GM19351 (cell line): Measurements from ENCODE around the gene HS6ST3.
"Not testable (repeated sequence)": the region's sequence is repeated elsewhere in the genome, so short reads cannot be mapped to it uniquely, and the experiment has no call there.

Experiments used
- ATAC-seq: cut with Tn5 transposase; IDR thresholded peaks from one replicate; pipeline ENCODE4 v1.9.1; 2021; ENCODE audit warnings: mild to moderate bottlenecking, moderate library complexity; ENCODE audit not compliant: unreplicated experiment

Gene HS6ST3

DNA sequence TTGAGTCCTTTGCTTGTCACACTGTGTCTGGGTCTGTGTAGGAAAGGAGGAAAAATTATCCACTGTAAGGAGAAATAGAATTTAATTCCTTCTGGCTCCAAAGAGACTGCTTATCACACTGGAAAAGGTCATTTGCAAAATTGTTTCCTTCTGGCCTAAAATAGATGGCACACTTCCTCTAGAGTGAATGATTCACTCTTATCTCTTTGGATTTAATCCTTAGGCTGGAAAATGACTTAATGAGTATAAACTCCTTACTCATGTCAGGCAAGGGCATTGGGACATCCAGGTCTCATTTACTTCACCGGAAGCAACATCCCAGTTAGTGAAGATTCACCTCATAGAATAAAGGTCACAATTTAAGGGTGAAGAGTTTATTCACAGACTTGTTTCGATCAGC is 610.8 kb downstream of the HS6ST3 start:
- ATAC-seq: no peak

DNA sequence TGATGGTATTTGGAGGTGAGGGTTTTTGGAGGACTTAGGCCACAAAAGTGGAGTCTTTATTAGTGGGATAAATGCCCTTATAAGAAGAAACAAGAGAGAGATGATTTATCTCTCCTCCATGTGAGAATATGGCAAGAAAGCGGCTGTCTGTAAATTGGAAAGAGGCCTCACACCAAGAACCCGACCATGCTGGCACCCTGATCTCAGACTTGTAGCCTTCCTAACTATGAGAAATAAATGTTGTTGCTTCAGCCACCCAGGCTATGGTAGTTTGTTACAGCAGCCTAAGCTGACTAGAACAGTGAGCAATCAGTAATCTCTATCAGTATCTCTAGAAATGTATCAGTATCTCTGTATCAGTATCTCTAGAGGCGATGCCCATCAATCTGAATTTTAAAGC is 617.2 kb downstream of the HS6ST3 start:
- ATAC-seq: no peak

DNA sequence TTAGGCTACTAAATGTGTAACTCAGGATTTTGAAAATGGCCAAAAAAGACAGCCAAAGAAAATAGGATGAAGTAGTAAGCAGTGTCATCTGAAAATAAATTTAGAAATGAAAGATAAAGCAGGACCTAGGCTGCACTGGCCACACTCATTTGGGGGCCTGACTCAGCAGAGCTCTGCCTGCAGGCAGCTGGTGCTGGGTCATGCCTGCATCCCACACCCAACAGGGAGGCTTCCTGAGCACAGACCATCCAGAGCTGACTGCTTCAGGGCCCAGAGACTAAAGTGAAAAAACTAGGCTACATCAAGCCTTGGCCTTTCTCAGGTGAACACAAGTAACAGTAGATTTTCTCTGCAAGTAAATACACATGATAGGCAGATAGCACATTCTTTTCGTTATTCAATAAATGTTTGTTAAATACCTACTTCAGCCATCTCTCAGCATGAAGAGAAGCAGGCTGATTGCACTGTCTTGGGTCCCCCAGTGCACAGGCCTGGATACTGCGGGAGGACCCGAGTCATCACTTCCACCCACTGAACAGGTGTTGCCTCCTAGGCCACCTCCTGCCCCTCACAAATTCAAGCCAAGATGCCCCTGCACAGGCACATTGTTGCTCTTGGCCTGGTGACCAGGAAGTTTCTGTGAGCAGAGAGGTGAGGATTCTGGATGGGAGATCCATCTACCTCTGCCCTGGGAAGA is 620.4 kb downstream of the HS6ST3 start:
- no peak for ATAC-seq

DNA sequence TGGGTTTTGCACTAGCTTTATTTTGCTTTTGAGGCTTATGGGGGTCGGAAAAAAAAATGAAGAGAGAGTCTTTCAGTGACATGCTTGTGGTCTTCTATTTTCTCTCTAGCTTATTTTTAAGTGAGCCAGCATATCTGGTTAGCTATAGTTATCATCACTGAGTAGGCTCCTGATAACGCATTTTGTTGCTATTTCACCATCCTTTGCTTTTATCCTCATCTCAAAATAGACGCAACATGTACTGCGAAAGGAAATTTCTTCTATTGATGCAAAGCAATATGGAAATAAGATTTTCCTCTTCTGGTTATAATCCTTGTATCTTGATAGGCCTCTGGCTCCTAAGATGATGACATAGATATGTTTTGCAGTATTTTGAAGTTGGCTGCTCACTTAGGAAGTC is 630.5 kb downstream of the HS6ST3 start:
- ATAC-seq: no peak

DNA sequence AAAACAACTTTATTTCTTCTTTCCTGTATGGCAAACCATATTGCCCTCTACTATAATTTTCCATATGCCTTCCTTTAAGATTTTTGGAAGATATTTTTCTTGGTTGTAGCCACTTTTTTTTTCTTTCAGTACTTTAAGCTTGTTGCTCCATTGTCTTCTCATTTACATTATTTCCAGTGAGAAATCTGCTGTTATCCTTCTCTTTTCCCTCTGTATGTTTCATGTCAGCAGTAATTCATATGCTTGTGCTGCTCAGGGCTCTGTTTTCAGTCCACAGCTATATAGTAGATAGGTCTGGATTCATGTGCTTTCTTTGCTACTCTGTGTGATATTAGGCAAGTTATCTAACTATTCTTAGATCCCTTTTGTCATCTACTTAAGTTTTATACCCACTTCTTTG is 636.7 kb downstream of the HS6ST3 start:
- ATAC-seq: no peak

DNA sequence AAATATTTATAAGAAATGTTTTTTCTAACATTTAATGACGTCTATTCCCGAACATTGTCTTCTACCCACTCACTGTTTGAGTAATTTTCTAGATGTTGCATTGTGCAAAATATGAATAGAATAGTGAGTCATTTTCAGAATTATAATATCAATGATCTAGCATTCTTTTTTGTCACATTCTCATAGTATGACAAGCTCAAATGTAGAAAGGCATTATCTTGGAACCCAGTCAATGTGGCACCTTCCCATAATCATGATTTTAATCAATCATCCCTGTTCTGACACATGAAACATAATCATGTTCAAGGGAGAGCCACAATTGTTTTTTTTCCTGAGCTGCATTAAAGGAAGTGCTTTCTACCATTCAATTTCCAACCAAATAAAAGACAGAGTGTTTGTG is 638.6 kb downstream of the HS6ST3 start:
- no peak for ATAC-seq

DNA sequence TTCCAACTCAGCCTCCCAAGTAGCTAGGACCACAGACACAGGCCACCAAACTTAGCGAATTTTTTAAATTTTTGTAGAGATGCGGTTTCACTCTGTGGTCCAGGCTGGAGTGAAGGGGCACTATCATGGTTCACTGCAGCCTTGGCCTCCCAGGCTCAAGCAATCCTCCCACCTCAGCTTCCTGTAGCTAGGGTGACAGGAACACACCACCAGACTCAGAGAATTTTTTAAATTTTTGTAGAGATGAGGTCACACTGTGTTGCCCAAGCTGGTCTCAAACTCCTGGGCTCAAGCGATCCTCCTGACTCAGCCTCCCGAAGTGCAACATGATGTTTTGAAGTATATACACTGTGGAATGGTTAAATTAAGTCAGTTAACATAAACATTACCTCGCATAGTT is 640.8 kb downstream of the HS6ST3 start:
- no peak for ATAC-seq

DNA sequence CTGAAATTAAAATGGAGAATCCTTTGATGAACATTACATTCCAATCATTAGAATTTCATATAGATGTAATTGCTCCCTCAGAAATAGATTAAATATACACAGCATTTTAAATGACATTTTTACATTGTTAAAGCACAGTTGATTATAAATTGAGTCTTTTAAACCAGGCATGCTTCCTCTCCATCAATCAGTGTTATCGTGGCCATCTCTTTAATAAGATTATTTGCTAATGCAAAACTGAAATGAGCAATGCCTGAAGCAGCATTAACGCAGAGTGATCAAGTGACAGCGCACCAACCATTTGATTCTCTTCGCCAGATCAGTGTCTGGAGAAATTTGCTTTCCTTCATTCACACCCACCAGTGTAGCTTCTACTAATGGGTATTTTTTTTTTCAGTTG is 644.6 kb downstream of the HS6ST3 start:
- ATAC-seq: no peak

DNA sequence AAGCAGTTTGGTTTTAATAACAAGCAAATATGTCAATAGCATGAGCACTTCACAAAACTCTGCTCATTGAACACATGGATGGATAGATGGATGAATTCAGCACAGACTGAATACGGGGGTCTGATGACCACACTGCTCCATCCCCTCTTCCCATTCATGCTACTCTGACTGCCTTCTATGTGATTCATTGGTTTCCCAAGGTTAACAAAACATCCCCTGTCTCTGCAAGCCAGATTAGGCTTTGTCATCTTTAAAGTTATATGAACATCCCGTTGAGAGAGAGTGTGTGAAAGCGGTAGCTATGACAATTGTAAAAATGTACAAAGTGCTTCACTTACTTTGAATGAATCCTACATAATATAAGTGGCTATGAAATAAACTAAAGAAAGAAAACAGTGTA is 651.9 kb downstream of the HS6ST3 start:
- ATAC-seq: no peak

DNA sequence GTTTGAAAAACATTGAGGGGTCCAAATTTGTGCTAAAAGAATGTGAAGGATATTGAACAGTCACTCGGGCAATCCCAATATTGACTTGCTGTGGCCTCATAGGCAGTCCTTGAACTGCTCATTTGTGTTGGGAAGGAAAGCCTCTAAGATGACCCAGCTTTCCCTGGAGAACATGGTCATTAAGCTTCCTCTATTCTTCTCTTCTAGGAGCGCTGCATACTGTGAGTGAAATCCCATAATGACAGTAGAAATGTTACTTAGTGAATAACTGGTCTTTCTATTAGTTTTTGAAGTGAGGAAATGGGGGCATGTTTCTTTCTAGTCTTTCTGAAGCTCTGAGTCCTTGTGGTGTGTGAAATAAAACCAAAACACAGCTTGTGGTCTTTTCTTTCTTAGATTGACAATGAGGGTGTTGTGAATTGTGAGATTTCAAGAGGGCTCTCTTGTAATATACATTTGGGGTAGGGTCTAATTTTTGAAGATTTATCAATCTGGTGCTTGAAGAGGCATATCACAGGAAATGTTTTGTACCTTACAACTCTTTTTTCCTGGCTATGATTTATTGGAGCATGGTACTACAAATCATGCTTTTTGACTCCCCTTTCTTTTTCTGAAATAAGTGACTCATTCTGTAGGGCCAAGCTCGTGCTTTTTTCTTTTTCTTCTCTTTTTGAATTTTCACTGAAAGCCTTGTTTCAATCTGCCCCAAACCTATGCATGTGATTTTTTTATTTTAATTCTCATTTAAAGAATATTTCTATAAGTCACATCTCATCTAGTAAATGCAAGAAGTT is 653.6 kb downstream of the HS6ST3 start:
- ATAC-seq: no peak

DNA sequence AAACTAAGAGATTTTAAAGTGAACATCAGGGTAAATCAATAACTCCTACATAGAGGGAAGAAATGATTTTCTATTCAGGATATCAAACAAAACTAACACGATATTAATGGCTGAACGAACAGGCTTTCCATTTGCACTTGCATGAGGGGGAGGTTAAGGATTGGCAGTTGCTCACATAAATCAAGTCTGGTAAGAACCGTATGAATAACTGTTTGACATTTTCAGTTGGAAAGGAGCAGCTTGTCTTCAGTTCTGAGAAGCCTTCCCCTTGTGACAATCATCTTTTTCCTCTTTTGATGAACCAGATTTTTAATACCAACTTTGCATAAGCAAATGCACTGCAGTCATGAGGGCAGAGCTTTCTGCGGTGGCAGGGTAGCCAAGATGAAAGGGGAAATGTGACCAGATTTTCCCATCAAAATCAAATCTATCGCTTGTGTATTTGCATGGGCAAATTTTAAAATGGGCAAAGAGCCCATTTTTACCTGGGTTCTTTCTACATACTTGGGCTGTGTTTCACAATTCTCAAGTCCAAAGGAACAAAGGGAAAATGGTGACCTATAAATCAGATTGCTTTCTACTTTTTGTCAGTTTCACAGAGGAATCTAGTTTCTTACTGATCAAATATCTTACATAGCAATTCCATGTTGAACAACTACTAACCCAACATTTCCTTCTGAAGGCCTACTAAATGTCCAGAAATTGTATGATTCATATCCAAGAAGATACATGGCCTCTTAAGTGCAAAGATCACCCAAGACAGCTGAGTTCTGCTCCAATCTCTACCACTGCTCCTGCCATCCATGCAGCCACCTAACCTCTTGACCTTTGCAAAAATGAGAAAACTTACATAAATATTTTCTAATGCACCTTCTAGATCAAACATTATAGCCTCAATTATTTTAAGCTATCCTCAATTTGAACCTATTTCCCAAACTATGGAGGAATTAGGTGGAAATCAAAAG is 654.7 kb downstream of the HS6ST3 start:
- ATAC-seq: no peak

DNA sequence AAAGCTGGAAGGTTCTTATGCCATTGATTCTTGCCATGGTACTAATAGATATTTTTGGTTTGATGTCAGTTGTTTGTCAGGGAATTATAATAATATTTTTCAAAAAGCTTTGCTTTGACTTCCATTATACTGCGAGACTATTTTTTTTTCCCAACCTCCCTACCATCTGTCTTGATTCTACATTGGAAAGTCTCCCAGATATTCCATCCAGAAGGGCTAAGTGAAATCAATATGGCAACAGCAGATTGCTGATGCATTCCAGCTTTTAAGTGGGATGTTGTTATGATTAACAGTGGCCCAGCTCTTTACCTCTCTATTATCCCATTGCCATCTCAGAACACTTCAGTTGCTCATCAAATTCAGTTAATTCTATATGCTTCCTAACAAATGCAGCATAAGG is 657.0 kb downstream of the HS6ST3 start:
- no peak for ATAC-seq

DNA sequence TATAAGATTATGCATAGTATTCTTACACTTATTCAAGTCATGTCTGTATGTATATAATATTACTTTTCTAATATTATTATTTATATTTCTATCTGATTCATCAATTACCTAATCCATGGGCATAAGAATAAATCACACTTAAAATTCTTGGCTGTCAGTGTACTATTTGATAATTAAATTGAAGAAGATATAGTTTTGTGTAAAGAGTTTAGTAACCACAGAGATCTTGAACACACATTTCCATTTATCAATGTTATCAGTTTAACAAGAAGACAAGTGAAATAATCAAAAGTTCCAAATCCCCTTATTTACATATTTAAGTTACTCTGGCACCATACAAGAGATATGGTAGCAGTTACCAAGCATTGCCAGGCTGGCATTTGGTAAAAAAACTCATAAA is 659.9 kb downstream of the HS6ST3 start:
- ATAC-seq: no peak

DNA sequence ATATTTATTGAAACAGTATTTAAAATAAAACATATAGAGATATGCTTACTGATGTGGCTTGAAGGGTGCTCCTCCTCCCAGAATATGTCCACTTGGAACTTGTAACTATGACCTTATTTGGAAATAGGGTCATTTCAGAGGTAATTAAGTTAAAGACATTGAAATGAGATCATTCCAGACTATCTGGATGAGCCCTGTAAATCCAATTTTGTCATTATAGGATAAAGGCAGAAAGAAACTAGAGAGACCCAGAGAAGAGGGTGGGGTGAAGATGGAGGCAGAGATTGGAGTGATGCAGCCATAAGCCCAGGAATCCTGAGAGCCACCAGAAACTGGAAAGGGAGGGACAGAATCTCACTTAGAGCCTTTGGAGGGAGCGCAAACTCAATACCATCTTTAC is 661.2 kb downstream of the HS6ST3 start:
- no peak for ATAC-seq

DNA sequence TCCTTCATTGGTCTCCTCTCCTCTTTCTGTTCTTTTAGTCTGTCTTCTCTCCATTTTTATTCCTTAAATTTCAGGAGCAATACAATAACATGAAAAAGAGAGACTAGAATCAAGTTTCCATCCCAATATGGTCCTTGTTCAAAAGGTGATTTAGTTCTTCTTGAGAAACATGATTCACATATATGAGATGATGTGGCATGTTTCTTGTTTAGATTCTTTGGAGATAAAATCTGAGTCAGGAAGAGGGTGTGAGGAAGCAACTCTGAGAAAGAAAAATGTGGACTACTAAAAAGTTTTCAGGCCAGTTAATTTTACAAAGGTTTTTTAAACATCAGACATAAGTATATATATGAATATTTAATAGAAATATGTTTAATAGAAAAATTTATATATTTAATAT is 673.0 kb downstream of the HS6ST3 start:
- ATAC-seq: no peak

DNA sequence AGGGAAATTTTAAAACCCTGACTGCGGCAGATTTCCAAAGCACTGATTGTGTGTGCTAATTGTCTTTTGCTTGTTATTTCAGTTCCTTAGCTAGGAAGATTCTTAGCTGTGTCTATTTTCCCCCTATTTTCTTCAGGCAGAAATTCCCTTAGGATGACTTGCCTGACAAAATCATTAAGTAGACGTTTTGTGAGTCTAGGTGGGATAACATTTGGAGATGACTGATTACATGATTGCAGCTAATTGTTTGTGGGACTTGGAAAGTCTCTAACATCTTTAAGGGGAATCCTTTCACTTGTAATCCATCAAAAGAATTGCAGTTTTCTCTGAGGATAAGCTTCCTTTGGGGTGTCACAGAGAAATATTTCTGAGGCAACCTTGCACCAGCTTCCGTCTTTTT is 676.4 kb downstream of the HS6ST3 start:
- no peak for ATAC-seq

DNA sequence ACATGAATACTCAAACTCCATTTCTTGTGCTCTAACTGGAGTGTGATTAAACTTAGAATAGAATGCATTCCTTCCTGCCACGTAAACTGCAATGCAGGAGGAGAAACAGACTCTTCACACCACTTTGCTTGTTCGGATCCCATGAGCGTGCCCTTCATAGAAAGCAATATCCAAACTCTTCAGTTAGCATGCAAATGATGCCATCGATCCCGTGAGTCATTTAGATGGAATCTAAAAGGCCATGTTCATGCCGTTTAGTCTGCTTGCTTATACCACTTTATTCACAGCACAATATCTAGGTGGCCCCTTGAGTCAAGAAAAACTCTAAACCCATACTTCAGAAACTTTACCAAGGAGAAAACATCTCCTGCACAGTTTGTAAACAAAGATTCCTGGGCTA is 678.6 kb downstream of the HS6ST3 start:
- no peak for ATAC-seq

DNA sequence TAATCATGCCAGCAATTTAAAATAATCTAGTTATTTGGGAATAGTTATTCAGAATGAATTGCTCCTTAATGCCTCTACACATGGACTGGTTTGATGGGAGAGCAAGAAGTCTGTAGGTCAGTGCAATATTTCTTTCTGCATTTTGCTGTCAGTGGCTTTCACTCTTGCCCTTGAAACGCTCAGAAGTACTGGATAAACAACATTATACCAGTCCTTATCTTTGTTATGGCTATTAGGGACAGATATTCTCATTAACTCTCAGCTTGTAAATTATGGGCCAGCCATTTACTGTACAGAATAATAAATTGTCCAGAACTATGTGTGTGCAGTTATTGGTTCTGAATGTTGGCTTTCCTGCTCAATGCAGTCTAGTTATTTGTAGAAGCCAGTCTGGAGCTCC is 680.0 kb downstream of the HS6ST3 start:
- no peak for ATAC-seq

DNA sequence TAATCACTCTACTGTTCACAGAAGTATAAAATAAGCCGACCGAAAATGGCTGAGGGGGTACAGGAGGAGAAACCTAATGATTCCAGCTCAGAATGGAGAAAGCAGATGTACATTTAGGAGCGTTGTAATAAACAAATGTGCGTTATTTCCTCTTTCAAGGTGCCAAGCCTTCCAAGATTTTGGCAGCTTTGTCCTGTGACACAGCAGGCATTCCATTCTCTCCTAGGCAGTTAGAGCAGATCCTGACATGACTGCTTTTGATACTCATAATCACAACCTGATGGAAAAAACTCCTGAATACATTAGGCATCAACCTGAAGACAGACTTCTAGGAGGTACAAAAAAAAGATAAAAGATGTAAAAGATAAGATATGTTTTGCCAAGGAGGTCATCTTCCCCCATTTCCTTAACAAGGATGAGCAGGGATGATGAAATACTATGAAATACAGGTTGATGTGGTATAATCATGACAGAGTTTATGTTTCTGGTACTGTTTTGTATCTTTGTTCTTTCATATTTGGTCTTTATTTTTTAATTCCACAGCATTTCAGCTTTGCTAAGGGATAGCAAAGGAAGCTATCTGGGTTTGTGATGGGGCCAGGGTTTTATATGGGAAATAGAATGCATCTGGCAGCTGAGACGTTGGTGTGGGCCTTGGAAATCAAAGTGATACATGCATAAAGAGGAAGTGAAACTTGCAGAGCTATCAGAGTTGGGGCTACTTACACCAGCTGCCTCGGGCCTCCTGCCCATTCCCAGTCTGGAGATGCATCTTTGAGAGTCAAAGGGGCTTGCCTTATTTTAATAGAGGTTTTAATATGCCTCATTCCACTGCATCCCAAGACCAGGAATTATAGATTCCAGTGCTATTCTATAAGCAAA is 681.8 kb downstream of the HS6ST3 start:
- peak; percentile 99 for ATAC-seq

DNA sequence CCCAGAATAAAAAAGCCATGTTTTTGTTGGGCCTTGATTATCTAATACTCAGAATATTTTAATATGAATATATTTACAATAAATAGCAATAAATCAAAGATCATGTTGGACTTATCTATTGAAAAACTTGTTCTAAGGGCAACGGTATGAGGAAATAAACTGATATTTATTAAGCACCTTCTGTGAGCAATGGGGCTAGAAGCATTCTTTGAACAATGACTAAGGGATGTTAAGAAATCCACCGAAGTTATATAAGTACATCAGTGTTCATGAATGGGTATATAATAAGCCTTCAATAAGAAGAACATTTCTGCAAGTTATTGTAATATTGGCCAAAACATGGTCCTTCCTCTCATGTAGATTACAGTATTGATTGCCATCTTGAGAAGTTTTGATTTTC is 682.5 kb downstream of the HS6ST3 start:
- ATAC-seq: no peak

DNA sequence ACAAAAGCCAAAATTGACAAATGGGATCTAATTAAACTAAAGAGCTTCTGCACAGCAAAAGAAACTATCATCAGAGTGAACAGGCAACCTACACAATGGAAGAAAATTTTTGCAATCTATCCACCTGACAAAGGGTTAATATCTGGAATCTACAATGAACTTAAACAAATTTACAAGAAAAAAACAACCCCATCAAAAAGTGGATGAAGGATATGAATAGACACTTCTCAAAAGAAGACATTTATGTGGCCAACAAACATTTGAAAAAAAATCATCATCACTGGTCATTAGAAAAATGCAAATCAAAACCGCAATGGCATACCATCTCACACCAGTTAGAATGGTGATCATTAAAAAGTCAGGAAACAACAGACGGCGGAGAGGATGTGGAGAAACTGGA is 688.4 kb downstream of the HS6ST3 start:
- ATAC-seq: not testable (repeated sequence)
